Measurements from ENCODE around the gene TGM3.
"Not testable (repeated sequence)": the region's sequence is repeated elsewhere in the genome, so short reads cannot be mapped to it uniquely, and the experiment has no call there.

TGM3 gene, protein sequence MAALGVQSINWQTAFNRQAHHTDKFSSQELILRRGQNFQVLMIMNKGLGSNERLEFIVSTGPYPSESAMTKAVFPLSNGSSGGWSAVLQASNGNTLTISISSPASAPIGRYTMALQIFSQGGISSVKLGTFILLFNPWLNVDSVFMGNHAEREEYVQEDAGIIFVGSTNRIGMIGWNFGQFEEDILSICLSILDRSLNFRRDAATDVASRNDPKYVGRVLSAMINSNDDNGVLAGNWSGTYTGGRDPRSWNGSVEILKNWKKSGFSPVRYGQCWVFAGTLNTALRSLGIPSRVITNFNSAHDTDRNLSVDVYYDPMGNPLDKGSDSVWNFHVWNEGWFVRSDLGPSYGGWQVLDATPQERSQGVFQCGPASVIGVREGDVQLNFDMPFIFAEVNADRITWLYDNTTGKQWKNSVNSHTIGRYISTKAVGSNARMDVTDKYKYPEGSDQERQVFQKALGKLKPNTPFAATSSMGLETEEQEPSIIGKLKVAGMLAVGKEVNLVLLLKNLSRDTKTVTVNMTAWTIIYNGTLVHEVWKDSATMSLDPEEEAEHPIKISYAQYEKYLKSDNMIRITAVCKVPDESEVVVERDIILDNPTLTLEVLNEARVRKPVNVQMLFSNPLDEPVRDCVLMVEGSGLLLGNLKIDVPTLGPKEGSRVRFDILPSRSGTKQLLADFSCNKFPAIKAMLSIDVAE

GRCh38 chr20:2295886-2296515, at the start of gene TGM3:
Gene TGM3, plus strand, starts transcription at chr20:2296001. Its CDS starts 63 bp downstream, at chr20:2296064.
- DNase-seq = no peak

DNA sequence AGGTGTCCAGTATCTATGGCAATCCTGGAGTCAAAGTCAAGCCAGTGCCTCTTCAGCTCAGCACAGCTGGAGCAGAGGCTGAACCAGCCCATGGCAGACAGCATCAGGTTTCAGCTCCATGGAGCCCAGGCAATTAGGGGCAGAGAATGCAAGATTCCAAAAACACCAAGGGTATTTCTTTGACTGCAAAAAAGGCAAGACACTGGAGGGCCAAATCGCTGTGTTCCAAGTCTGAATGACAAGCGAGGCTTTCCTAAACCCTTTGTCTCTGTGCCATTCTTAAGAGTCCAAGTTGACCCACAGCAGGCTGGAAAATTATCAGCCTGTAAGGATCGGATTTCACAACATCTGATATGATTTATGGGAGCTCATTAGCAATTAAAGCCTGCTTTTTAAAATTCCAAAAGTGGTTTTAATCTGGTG, 49.7 kb upstream of the TGM3 start:
- no peak for DNase-seq

- DNase-seq = no peak
Observed at GRCh38 chr20:2248837-2249236, 47.0 kb upstream of the TGM3 start.

GRCh38 chr20:2249935-2250334, 45.9 kb upstream of the TGM3 start:
- DNase-seq = no peak

GRCh38 chr20:2252419-2252997, 43.3 kb upstream of the TGM3 start:
- DNase-seq = peak; percentile 34 to 53

- peak in 1 of 2 donors; percentile 46 for DNase-seq
Observed at GRCh38 chr20:2253256-2253655, 42.5 kb upstream of the TGM3 start.

DNA sequence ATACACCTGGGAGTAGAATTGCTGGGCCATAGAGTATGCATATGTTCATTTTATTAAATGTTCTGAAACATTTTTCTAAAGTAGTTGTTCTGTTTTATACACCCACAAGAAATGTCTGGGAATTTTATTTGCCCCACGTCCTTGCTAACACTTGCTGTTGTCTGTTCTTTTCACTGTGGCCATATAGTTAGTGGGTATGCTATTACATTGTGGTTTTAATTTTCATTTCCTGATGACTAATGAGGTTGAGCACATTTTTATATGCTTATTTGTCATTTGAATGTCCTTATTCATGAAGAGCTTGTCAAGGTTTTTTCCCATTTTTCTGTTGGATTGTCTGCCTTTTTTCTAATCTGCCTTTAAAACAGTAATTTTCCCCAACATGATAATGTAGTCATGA, 41.5 kb upstream of the TGM3 start:
- no peak for DNase-seq

- DNase-seq = peak in 1 of 2 donors; percentile 18
Observed at GRCh38 chr20:2255926-2256531, 39.8 kb upstream of the TGM3 start.

DNA sequence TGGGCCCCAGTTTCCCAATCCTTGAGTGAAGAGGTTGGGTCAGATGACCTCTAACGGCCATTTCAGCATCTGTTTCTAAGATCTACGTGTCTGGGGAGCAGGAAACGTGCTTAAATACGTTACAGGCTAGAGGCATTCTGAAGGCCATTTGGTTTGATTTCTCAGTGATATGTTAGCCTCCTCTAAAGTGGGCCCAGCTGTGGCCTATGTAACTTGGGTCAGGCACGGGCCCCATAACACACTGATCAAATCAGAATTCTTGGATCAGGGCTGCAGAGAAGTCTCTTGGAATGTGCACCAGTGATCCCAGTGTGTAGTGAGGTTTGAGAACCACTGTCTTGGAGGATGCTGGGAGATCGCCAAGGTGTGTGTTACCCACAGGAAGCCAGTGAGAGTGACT, 36.1 kb upstream of the TGM3 start:
- no peak for DNase-seq

- DNase-seq = no peak
Observed at GRCh38 chr20:2260250-2260649, 35.6 kb upstream of the TGM3 start.

DNA sequence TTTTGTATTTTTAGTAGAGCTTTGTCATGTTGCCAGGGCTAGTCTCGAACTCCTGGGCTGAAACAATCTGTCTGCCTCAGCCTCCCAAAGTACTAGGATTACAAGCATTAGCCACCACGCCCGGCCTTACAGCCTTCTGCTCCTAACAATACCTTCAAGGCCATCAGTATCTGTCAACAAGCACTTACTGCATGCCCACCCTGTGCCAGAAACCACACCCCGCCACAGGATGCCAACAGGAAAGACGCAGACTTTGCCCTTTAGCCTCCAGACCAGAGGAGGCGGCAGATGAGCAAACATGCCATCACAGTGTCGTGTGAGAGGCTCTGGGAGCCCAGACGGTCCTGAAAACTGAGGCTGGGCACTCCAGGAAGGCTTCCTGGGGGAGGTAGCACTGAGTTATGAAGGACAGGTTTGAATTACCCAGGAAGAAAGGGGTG, 34.7 kb upstream of the TGM3 start:
- no peak for DNase-seq

- peak in 1 of 2 donors; percentile 28 for DNase-seq
Observed at GRCh38 chr20:2261629-2262028, 34.2 kb upstream of the TGM3 start.

GRCh38 chr20:2264118-2264517, 31.7 kb upstream of the TGM3 start:
- no peak for DNase-seq

DNA sequence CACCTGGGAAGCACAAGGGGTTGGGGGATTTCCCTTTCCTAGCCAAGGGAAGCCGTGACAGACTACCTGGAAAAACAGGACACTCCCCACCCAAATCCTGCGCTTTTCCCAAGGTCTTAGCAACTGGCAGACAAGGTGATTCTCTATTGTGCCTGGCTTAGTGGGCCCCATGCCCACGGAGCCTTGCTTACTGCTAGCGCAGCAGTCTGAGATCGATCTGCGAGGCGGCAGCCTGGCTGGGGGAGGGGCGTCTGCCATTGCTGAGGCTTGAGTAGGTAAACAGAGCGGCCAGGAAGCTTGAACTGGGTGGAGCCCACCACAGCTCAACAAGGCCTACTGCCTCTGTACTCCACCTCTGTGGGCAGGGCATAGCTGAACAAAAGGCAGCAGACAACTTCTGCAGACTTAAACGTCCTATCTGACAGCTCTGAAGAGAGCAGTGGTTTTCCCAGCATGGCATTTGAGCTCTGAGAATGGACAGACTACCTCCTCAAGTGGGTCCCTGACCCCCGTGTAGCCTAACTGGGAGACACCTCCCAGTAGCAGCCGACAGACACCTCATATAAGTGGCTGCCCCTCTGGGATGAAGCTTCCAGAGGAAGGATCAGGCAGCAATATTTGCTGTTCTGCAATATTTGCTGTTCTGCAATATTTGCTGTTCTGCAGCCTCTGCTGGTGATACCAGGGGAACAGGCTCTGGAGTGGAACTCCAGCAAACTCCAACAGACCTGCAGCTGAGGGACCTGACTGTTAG, 31.0 kb upstream of the TGM3 start:
- not testable (repeated sequence) for DNase-seq

DNA sequence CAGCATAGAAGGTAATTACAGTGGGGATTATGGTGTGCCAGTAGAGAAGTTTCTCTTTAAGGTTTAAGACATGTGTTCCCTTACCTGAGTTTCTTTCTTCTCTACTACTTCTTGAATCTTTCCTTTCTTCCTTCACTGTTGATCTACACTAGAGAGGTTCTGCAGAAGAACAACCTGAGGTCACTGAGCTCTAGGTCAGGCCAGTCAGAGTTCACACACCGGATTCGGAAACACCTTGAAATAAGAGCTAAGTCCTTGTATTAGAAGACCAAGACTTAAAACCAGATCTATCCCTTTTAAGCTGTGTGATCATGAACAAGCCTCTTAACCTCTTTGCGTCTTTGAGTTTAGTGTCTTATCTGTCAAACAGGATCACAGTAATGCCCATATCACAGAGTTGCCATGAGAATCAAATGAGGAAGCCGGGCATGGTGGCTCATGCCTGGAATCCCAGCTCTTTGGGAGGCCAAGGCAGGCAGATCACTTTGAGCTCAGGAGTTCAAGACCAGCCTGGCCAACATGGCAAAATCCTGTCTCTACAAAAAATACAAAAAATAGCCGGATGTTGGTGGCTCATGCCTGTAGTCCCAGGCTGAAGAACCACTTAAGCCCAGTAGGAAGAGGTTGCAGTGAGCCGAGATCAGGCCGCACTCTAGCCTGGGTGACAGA, 22.0 kb upstream of the TGM3 start:
- DNase-seq = no peak

- no peak for DNase-seq
Observed at GRCh38 chr20:2276015-2276414, 19.8 kb upstream of the TGM3 start.

GRCh38 chr20:2279253-2279779, 16.5 kb upstream of the TGM3 start:
- DNase-seq = peak; percentile 24 to 40

- DNase-seq = no peak
Observed at GRCh38 chr20:2280082-2280481, 15.7 kb upstream of the TGM3 start.

- DNase-seq = no peak
Observed at GRCh38 chr20:2281563-2281962, 14.2 kb upstream of the TGM3 start.

DNA sequence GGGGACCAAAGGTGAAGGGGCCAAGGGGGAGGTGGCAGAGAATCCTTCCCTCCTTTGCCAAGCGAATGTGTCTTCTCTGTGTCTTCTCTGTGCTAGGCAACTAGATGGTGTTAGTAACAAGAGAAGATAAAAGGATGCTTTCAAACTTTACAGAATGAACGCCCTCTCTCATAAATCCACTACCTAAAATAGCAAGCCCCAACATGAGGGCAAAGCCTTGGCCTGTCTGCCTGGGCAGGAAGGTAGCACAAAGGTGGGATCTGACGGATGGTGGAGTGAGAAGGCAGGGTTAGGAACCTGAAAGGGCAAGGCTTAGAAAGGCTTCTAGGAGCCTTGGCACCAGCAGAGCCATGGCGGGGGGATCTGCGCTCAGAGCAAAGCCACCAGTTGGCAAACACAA, 13.6 kb upstream of the TGM3 start:
- DNase-seq = no peak

- no peak for DNase-seq
Observed at GRCh38 chr20:2283706-2284423, 11.9 kb upstream of the TGM3 start.
